HepG2 (cell line): ENCODE data around the gene NFKBIA. TPM values are rescaled to one million over a fixed set of nuclear protein-coding genes. Genes with fewer than 3 reads are reported as not detected.

ENCODE experiments used
- BRCA1 ChIP-seq: sonication (generic); formaldehyde crosslinking; IDR thresholded peaks from 2 replicates; pipeline ENCODE4 v1.4.0; 2020; ENCODE audit warnings: missing genetic modification reagents
- FOXK2 ChIP-seq: fragments of 450-650 bp; IDR thresholded peaks from 2 replicates; pipeline ENCODE4 v1.6.1; 2016
- KLF6 ChIP-seq: IDR thresholded peaks from 2 replicates; pipeline ENCODE4 v1.8.0; 2016; ENCODE audit warnings: missing biosample characterization, missing genetic modification reagents
- PAX8 ChIP-seq: sonication (generic); formaldehyde crosslinking; IDR thresholded peaks from 2 replicates; pipeline ENCODE4 v1.8.0; 2022; ENCODE audit warnings: mild to moderate bottlenecking, missing genetic modification reagents, borderline replicate concordance
- PHB2 ChIP-seq: fragments of 450-650 bp; IDR thresholded peaks from 2 replicates; pipeline ENCODE4 v1.6.1; 2018; ENCODE audit not compliant: partially characterized antibody
- PITX1 ChIP-seq: sonication (generic); formaldehyde crosslinking; IDR thresholded peaks from 2 replicates; pipeline ENCODE4 v1.5.1; 2020; ENCODE audit warnings: mild to moderate bottlenecking, missing genetic modification reagents
- RXRB ChIP-seq: IDR thresholded peaks from 2 replicates; pipeline ENCODE4 v1.6.1; 2016; ENCODE audit warnings: borderline replicate concordance, missing genetic modification reagents, missing compliant biosample characterization
- SIX1 ChIP-seq: sonication (generic); formaldehyde crosslinking; IDR thresholded peaks from 2 replicates; pipeline ENCODE4 v1.4.0; 2020; ENCODE audit warnings: missing genetic modification reagents, borderline replicate concordance
- SOX6 ChIP-seq, 2 experiments: fragments of 450-650 bp in 1 of 2; sonication (generic) in 1 of 2; formaldehyde crosslinking in 1 of 2; IDR thresholded peaks; 2 replicates each; pipeline versions ENCODE4 v1.4.0 to v1.6.1; 2017 to 2020; ENCODE audit warnings: antibody characterized with exemption in 1 of 2, mild to moderate bottlenecking in 1 of 2, missing genetic modification reagents in 1 of 2
- SRSF9 ChIP-seq: fragments of 200-400 bp; formaldehyde crosslinking; IDR thresholded peaks from 2 replicates; pipeline ENCODE4 v1.6.1; 2018; ENCODE audit warnings: borderline replicate concordance, mild to moderate bottlenecking, low read depth, low read length; ENCODE audit not compliant: insufficient read depth, poor library complexity, severe bottlenecking
- TARDBP ChIP-seq: sonication (generic); formaldehyde crosslinking; IDR thresholded peaks from 2 replicates; pipeline ENCODE4 v1.8.0; 2022; ENCODE audit warnings: mild to moderate bottlenecking, missing genetic modification reagents
- ZBTB39 ChIP-seq: sonication (generic); formaldehyde crosslinking; IDR thresholded peaks from 2 replicates; pipeline ENCODE4 v1.5.0; 2020; ENCODE audit warnings: missing genetic modification reagents
- ZFP36 ChIP-seq: fragments of 150-350 bp; IDR thresholded peaks from 2 replicates; pipeline ENCODE4 v1.6.1; 2018; ENCODE audit warnings: borderline replicate concordance, low read length, low read depth; ENCODE audit not compliant: partially characterized antibody
- ZNF142 ChIP-seq: sonication (generic); formaldehyde crosslinking; IDR thresholded peaks from 2 replicates; pipeline ENCODE4 v1.4.0; 2020; ENCODE audit warnings: missing genetic modification reagents
- ZNF441 ChIP-seq: sonication (generic); formaldehyde crosslinking; IDR thresholded peaks from 2 replicates; pipeline ENCODE4 v1.7.0; 2021; ENCODE audit warnings: missing genetic modification reagents, borderline replicate concordance
- ZNF614 ChIP-seq: IDR thresholded peaks from 2 replicates; pipeline ENCODE4 v1.6.1; 2018; ENCODE audit warnings: missing biosample characterization, missing genetic modification reagents, inconsistent platforms, borderline replicate concordance
- ZNF773 ChIP-seq: sonication (generic); formaldehyde crosslinking; IDR thresholded peaks from 2 replicates; pipeline ENCODE4 v1.4.0; 2020; ENCODE audit warnings: missing genetic modification reagents, borderline replicate concordance
- ZNF800 ChIP-seq: sonication (generic); formaldehyde crosslinking; IDR thresholded peaks from 2 replicates; pipeline ENCODE4 v1.4.0; 2020; ENCODE audit warnings: missing genetic modification reagents
- polyA plus RNA-seq, 8 experiments: library from polyadenylated mRNA; depleted of rRNA in 3 of 8; stranded (reverse) in 7 of 8; unstranded in 1 of 8; fragments of >200 nt; fragmentation: Illumina TruSeq in 4 of 8; extraction: Trizol in 4 of 8; gene quantifications; 2 replicates each; pipeline versions ENCODE4 v1.2.1 to v1.2.3, GENCODE V29; 2011 to 2016; ENCODE audit warnings: low read depth in 4 of 8, missing spikeins in 1 of 8, mixed read lengths in 1 of 8; ENCODE audit not compliant: insufficient read depth in 1 of 8
- total RNA-seq, 5 experiments: library from RNA; depleted of rRNA; stranded (reverse); fragments of >200 nt; fragmentation: Illumina TruSeq; extraction: Trizol; gene quantifications; 2 replicates each; pipeline ENCODE4 v1.2.3, GENCODE V29; 2016; ENCODE audit warnings: low read depth in 1 of 5

NFKBIA gene
- total and polyA plus RNA-seq, 2 of the 13 experiments (the other 11 are each of a cell fraction or from before 2014, with no cell fraction given): 197 to 319 TPM

- TF ChIP-seq ZNF800: peak; percentile 90
- no peak for TF ChIP-seq SRSF9
- TF ChIP-seq RXRB (CRISPR knock-in tag): peak; percentile 99
- TF ChIP-seq BRCA1: peak; percentile 98
- peak; percentile 88; the same call in 1 of the 2 replicates for TF ChIP-seq PAX8
- TF ChIP-seq ZNF441: peak; percentile 89
- peak; percentile 87 for TF ChIP-seq ZNF142 (CRISPR knock-in tag)
- TF ChIP-seq FOXK2: peak; percentile 28; the same call in 1 of the 2 replicates
- TF ChIP-seq PHB2: no peak
- TF ChIP-seq ZNF614 (CRISPR knock-in tag): peak; percentile 99
- TF ChIP-seq ZNF773: peak; percentile 38
- no peak for TF ChIP-seq ZFP36
- peak; percentile 96 for TF ChIP-seq PITX1 (CRISPR knock-in tag)
- peak; percentile 99 for TF ChIP-seq KLF6 (CRISPR knock-in tag)
- peak; percentile 41; the same call in 1 of the 2 replicates for TF ChIP-seq SIX1 (CRISPR knock-in tag)
- peak; percentile 95 for TF ChIP-seq ZBTB39
- TF ChIP-seq TARDBP (CRISPR knock-in tag): peak; percentile 96
- TF ChIP-seq SOX6 (IDR thresholded peaks at IDR 0.05): no peak
- peak; percentile 95 for TF ChIP-seq SOX6 (CRISPR knock-in tag; IDR thresholded peaks at IDR 0.05)
Measured at GRCh38 chr14:35403603-35404448, 723 bp downstream of the NFKBIA start (continued).
